Measurements from ENCODE around the gene TCF7. TPM values are rescaled to one million over a fixed set of nuclear protein-coding genes. Genes with fewer than 3 reads are reported as not detected.

Gene TCF7
- total RNA-seq, 1 experiment from 2014 or later = 13.0 TPM

DNA sequence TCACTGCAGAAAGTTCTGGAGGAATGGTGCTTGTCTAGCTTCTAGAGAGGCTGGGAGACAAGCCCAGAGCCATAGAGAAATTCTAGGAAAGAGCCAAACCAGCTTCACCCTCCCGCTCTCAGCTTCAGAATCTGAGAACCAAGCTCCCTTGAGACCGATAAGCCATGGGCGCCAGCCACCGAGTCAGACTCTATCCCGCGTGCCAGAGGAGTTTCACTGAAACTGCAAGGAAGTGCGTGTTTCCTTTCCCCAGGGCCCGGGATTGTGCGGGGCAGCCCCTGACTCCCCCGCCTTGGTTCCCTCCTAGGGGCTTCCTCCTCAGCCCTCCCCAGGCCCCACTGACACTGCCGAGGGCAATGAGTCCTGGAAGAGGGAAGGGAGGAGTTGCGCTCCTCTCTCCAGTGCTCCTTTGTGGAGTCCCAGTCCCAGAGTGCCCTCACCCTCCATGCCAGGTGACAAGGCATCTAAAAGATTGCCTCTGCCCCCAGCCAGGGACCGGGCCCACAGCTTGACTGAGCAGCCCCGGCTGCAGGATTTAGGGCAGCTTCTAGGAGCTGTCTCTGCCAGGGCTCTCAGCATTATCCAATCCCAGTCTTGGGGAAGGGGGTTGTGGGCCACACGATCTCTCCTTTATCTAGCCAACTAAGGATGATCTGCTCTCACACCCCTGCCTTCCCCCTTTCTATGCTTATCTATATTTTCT is 18.4 kb upstream of the TCF7 start:
- Histone ChIP-seq H3K79me2 (ENCODE audit: low read depth) (no peaks in the 10 kb centered on the region), H3K4me3 (no peak overlapping the region), H3K9me2 (ENCODE audit: insufficient read depth) (no peaks in the 10 kb centered on the region), H4K20me1 (ENCODE audit: insufficient read depth) (no peaks in the 10 kb centered on the region), H3K36me3 (ENCODE audit: low read depth) (no peaks in the 10 kb centered on the region), H3K27ac (no peak overlapping the region), H3K27me3 (ENCODE audit: insufficient read depth, low read depth) (no peaks in the 10 kb centered on the region), H3K4me1 (replicated peaks; ENCODE audit: insufficient read depth) (peaks cover 51% of the 10 kb centered on the region), H2AFZ (no peak overlapping the region), H3F3A (ENCODE audit: insufficient read depth, low read depth) (peaks cover 36% of the 10 kb centered on the region), H3K9me3 (ENCODE audit: insufficient read depth, low read depth) (no peaks in the 10 kb centered on the region), H3K4me2 (no peak overlapping the region)
- intact Hi-C loops (cut with micrococcal nuclease; ENCODE audit: unreplicated experiment) = no loop called here
- no TSS peak for BruUV-seq (replicated peaks)
- TF ChIP-seq EZH2 (IDR thresholded peaks at IDR 0.05; ENCODE audit: low read depth) (no peak), CTCF (conservative IDR thresholded peaks at IDR 0.05) (no peak)
- DNase-seq = no peak
- POLR2A ChIA-PET (ENCODE audit: unreplicated experiment) = no interaction called here
- CTCF ChIA-PET = no interaction called here

GRCh38 chr5:134097211-134097749 is 17.2 kb upstream of the TCF7 start:
- ChIA-PET CTCF (no interaction called here), POLR2A (ENCODE audit: unreplicated experiment) (no interaction called here)
- Histone ChIP-seq H3K9me2 (ENCODE audit: insufficient read depth) (no peaks in the 10 kb centered on the region), H3K79me2 (ENCODE audit: low read depth) (no peaks in the 10 kb centered on the region), H3K4me2 (no peak overlapping the region), H4K20me1 (ENCODE audit: insufficient read depth) (no peaks in the 10 kb centered on the region), H3K4me3 (no peak overlapping the region), H3K4me1 (replicated peaks; ENCODE audit: insufficient read depth) (peaks cover 38% of the 10 kb centered on the region), H3F3A (ENCODE audit: insufficient read depth, low read depth) (peaks cover 24% of the 10 kb centered on the region), H3K9me3 (ENCODE audit: insufficient read depth, low read depth) (no peaks in the 10 kb centered on the region), H2AFZ (no peak overlapping the region), H3K27ac (no peak overlapping the region), H3K36me3 (ENCODE audit: low read depth) (no peaks in the 10 kb centered on the region), H3K27me3 (ENCODE audit: insufficient read depth, low read depth) (no peaks in the 10 kb centered on the region)
- no peak for DNase-seq
- no peak for TF ChIP-seq CTCF (conservative IDR thresholded peaks at IDR 0.05)
- no peak for TF ChIP-seq EZH2 (IDR thresholded peaks at IDR 0.05; ENCODE audit: low read depth)
- BruUV-seq (replicated peaks) = no TSS peak
- intact Hi-C loops (cut with micrococcal nuclease; ENCODE audit: unreplicated experiment) = no loop called here

DNA sequence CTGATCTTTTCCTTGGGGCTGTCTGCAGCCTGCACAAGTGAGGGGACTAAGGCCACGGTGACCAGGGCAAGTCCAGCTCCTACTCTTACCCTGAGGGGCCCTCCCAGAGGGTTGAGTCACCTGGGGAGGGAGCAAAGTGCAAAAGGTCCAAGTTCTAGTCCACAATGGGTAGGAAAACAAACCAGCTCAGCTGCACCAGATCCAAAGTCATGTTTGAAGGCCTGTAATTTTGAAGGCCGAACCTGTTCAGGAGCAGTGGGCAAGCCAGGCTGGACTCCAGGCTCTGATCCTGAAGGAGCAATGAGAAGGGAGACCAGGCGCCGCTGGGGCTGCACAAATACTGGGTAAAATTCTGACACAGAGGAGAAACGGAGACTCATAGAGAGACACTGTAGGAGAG is 15.8 kb upstream of the TCF7 start:
- H3K79me2 ChIP-seq (ENCODE audit: low read depth) = no peaks in the 10 kb centered on the region
- intact Hi-C loops (cut with micrococcal nuclease; ENCODE audit: unreplicated experiment) = no loop called here
- H3K4me2 ChIP-seq = no peak overlapping the region
- no peak overlapping the region for H3K4me3 ChIP-seq
- H3K9me3 ChIP-seq (ENCODE audit: insufficient read depth, low read depth) = no peaks in the 10 kb centered on the region
- H3K27ac ChIP-seq = no peak overlapping the region
- no peak for DNase-seq
- CTCF ChIA-PET = interaction anchor here (0.9 kb wide), 1 partner anchor 59 kb away, joined by 3 read pairs; no protein-coding TSS in a partner anchor
- no peaks in the 10 kb centered on the region for H4K20me1 ChIP-seq (ENCODE audit: insufficient read depth)
- peaks cover 24% of the 10 kb centered on the region for H3K4me1 ChIP-seq (replicated peaks; ENCODE audit: insufficient read depth)
- TF ChIP-seq CTCF (conservative IDR thresholded peaks at IDR 0.05) (no peak), EZH2 (IDR thresholded peaks at IDR 0.05; ENCODE audit: low read depth) (no peak)
- H3F3A ChIP-seq (ENCODE audit: insufficient read depth, low read depth) = peaks cover 10% of the 10 kb centered on the region; the same call in 1 of the 2 replicates
- no peaks in the 10 kb centered on the region for H3K27me3 ChIP-seq (ENCODE audit: insufficient read depth, low read depth)
- no peaks in the 10 kb centered on the region for H3K9me2 ChIP-seq (ENCODE audit: insufficient read depth)
- BruUV-seq (replicated peaks) = no TSS peak
- no peak overlapping the region; the same call in 1 of the 2 replicates for H2AFZ ChIP-seq
- H3K36me3 ChIP-seq (ENCODE audit: low read depth) = no peaks in the 10 kb centered on the region
- POLR2A ChIA-PET (ENCODE audit: unreplicated experiment) = no interaction called here

Measured in PC-9 (cell line).